Renal pelvis (tissue), 12 donors: ENCODE results near the gene SPI1. TPM values are rescaled to one million over a fixed set of nuclear protein-coding genes. Genes with fewer than 3 reads are reported as not detected.

Experiments used
- DNase-seq: peaks from one replicate; pipeline ENCODE4 v3.0.0-alpha.2; 2013
- long read RNA-seq, 16 experiments: transcript quantifications; one replicate each; lab custom pipeline, GENCODE V29; 2026
- polyA plus RNA-seq, 3 donors: library from polyadenylated mRNA; unstranded; fragments of 120-200 nt; gene quantifications; one replicate each; pipeline ENCODE4 v1.2.1, GENCODE V29; 2013; ENCODE audit not compliant: insufficient read length in 3 of 3

SPI1 gene
- polyA plus RNA-seq: 1 to 10 TPM; 3.7 to 5.7 (median 4.6) TPM
- long read RNA-seq, donor 1, partial matches to known transcripts: 0 of 1 reads
- long read RNA-seq, donor 1, other reads (novel, unspliced or antisense): 0 of 1 reads
- long read RNA-seq, donor 2, partial matches to known transcripts: 0 of 3 reads
- long read RNA-seq, donor 2, other reads (novel, unspliced or antisense): 0 of 3 reads
- long read RNA-seq, donor 3, partial matches to known transcripts: 0 of 2 reads
- long read RNA-seq, donor 3, other reads (novel, unspliced or antisense): 0 of 2 reads
- long read RNA-seq, donor 4, partial matches to known transcripts: 0 of 1 reads
- long read RNA-seq, donor 4, other reads (novel, unspliced or antisense): 0 of 1 reads
- long read RNA-seq, donor 5, partial matches to known transcripts: 0 of 2 reads
- long read RNA-seq, donor 5, other reads (novel, unspliced or antisense): 0 of 2 reads
- long read RNA-seq, donor 6, partial matches to known transcripts: 0 of 7 reads
- long read RNA-seq, donor 6, other reads (novel, unspliced or antisense): 0 of 7 reads
- long read RNA-seq, donor 7, partial matches to known transcripts: 0 of 1 reads
- long read RNA-seq, donor 7, other reads (novel, unspliced or antisense): 0 of 1 reads
- long read RNA-seq, donor 8, partial matches to known transcripts: 0 of 3 reads
- long read RNA-seq, donor 8, other reads (novel, unspliced or antisense): 0 of 3 reads
- long read RNA-seq, donor 9, partial matches to known transcripts: 7 of 11 reads
- long read RNA-seq, donor 9, other reads (novel, unspliced or antisense): 0 of 11 reads
- long read RNA-seq, donor 10, partial matches to known transcripts: 7 of 8 reads
- long read RNA-seq, donor 10, other reads (novel, unspliced or antisense): 0 of 8 reads
- long read RNA-seq, donor 11, partial matches to known transcripts: 0 of 1 reads
- long read RNA-seq, donor 11, other reads (novel, unspliced or antisense): 0 of 1 reads
- long read RNA-seq, donor 12, partial matches to known transcripts: 0 of 4 reads
- long read RNA-seq, donor 12, other reads (novel, unspliced or antisense): 0 of 4 reads
- long read RNA-seq, donor 13, partial matches to known transcripts: 0 of 2 reads
- long read RNA-seq, donor 13, other reads (novel, unspliced or antisense): 0 of 2 reads
- long read RNA-seq, donor 14: 0 reads
- long read RNA-seq, donor 15, partial matches to known transcripts: 0 of 4 reads
- long read RNA-seq, donor 15, other reads (novel, unspliced or antisense): 0 of 4 reads
- long read RNA-seq, donor 16, partial matches to known transcripts: 0 of 2 reads
- long read RNA-seq, donor 16, other reads (novel, unspliced or antisense): 0 of 2 reads

DNA sequence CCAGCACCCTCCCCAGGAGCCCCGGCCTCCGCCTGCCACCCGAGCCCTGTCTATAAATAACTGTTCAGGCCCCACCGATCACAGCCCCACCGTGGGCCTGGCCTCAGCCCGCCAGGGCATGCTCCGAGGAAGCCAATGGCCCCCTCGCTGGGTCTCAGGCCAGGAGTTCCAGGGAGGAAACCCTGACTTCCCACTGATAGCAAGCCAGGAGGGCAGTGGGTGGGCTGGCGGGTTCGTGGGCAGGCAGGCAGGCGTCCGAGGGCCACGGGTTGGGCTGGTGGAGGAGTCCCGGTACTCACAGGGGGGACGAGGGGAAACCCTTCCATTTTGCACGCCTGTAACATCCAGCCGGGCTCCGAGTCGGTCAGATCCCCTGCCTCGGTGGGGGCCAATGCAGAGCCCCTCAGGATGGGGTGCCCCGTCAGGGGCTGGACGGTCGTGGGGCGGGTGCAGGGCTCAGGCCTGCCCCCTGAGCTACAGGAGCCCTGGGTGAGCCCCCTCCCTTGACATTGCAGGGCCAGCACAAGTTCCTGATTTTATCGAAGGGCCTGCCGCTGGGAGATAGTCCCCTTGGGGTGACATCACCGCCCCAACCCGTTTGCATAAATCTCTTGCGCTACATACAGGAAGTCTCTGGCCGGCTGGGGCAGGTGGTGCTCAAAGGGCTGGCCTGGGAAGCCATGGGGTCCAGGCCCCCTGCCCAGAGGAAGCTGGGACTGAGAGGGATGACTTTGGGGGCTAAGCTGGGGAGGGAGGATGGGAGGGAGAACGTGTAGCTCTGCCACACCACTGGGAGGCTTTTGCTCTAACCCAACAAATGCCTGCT, at the start of gene SPI1:
Gene SPI1, minus strand, starts transcription at position 538 of the 826 bp plus-strand sequence. Its CDS starts 194 bp downstream, at position 344.
- no peak for DNase-seq

DNA sequence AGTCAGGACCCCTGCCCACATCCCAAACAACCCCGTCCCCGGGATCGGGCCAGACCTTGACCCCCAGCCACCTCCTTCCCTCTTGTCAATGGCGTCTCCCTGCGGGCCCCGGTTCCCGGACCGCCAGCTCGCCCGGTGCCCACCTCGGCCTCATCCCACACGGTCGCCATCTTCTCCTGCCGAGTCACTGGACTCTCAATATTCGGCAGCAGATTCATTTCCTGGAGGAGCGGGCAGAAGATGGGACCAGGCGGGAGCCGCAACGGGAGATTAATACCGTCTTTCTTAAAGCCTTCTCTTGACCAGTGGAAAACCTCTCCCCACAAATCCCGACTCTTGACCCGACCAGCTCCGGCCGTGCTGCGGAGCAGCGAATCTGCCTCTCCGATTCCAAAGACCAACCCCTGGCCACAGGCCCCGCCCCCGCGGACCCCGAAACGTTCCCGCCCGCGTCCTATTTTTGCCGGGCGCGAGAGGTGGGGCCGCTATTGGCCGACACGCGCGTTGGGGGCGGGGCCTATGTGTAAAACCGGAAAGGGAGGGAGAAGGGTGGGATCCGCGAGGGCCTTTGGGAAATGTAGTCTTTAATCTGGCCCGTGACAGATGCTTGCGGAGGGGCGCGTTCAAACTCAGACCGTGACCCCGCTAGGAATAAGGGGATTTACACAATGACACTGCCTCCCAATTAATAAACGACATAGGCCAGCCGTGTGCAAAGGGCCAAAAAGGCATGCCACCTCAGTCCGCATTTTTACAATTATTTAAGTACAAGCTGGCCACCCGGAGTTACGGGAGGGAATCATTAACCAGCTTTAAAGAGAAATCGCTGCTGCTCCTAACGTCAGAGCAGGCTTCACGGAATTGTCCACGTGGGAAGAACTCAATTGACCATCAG, 48.0 kb upstream of the SPI1 start, which contains the start of gene PSMC3:
Gene PSMC3, minus strand, starts transcription at position 378 of the 895 bp plus-strand sequence. Its CDS starts 160 bp downstream, at position 218.
- peak; percentile 98 for DNase-seq

DNA sequence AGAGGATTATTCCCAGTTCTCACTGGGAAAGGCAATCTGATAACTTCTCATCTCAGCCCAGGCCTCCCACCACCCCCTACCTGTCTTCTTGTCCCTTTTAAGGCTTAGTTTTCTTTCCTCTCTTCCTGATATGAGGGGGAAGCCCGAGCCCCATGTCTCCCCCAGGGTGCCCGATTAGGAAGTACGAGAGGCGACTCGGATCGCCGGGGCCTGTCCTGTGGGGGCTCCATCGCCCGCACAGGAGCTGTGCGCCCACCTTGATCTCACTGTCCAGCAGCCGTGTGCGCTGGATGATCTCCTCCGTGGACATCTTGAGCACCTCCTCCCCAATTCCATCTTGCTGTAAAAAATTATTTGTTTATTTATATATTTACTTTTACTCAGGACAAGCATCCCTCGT, 47.3 kb upstream of the SPI1 start:
- no peak for DNase-seq

DNA sequence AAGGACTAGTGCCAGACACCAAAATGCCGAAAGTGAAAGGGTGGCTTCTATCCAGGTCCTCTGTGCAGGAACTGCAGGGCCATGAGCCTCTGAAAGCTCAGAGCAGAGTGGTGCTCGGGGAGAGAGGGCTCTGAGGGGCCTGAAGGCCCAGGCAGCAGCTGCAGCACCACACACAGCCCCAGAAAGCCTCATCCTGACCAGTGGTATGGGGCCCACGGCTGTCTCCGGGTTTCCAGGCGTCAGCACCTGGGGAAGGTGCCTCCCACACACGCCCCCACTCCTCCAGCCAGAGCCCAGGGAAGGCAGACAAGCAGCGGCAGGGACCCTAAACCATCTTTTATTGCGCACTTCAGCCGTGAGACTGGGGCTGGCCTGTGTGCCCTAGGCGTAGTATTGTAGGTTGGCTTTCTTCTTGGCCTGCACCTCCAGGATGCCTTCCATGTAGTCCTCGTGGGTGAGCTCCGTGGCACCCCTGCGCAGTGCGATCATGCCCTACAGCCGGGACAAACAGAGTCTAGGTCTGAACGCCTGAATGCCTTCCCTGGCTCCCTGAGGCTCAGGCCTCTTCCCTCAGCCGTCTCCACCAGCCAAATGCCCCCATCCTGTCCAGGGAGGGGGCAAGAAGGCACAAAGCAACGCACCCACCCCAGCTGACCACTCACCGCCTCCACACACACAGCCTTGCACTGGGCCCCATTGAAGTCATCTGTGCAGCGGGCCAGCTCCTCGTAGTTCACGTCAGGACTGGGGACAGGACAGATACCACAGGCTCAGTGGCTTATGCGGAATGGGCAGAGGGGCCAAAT, 40.3 kb upstream of the SPI1 start:
- DNase-seq: no peak

DNA sequence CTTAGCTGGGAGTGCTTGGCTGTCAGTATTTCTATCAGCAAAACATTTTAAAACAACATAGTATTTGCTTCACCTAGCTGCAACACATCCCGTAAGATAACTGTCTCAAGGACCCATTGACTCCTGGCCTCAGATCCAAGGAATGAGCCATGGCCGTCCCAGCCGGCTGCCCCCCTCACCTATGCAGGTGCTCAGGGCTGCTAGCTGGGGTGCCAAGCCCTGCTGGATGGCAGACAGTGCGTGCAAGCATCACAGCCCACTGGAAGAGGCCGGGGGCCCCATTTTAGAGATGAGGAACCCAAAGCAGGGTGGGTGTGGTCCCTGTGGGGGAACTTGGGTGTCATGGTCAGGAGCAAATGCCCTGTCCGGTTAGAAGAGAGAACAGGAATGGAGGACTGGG, 39.4 kb upstream of the SPI1 start:
- no peak for DNase-seq

DNA sequence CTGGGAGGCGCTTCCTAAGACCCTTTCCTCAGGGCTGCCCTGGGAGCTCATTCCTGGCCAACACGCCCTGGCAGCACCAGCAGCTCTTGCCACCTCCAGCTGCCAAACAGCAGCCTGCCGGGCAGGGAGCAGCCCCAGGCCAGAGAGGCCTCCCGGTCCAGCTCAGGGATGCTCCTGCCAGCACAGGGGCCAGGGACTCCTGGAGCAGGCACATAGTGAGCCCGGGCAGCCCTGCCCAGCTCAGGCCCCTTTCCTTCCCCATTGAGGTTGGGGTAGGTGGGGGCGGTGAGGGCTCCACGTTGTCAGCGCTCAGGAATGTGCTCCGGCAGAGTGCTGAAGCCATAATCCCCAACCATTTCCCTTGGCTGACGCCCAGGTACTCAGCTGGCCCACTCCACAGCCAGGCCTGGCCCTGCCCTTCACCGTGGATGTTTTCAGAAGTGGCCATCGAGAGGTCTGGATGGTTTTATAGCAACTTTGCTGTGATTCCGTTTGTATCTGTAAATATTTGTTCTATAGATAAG, 37.7 kb upstream of the SPI1 start:
- no peak for DNase-seq

DNA sequence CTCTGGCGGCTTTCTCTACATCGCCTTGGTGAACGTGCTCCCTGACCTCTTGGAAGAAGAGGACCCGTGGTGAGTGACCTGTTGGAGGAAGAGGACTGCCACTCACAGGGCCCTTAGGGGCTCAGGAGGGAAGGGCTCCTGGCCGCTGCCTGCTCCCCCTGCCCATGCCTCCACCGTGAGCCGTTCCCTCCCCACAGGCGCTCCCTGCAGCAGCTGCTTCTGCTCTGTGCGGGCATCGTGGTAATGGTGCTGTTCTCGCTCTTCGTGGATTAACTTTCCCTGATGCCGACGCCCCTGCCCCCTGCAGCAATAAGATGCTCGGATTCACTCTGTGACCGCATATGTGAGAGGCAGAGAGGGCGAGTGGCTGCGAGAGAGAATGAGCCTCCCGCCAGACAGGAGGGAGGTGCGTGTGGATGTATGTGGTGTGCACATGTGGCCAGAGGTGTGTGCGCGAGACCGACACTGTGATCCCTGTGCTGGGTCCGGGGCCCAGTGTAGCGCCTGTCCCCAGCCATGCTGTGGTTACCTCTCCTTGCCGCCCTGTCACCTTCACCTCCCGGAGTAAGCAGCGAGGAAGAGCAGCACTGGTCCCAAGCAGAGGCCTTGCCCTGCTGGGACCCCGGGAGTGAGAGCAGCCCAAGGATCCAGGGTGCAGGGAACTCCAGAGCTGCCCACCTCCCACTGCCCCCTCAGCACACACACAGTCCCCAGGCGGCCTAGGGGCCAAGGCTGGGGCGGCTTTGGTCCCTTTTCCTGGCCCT, 36.9 kb upstream of the SPI1 start:
- no peak for DNase-seq

DNA sequence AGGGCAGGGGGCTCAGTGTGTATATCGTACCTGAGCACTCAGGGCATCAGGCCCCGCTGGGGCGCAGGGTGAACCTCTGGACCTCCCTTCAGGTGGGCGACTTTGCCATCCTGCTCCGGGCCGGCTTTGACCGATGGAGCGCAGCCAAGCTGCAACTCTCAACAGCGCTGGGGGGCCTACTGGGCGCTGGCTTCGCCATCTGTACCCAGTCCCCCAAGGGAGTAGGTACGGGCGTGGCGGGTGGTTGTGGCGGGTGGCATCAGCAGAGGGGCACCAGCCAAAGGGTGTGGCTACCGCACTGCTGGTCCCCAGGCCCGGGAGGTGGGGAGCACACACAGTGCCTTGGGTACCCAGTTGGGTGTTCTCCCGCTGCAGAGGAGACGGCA, 36.3 kb upstream of the SPI1 start:
- DNase-seq: no peak

DNA sequence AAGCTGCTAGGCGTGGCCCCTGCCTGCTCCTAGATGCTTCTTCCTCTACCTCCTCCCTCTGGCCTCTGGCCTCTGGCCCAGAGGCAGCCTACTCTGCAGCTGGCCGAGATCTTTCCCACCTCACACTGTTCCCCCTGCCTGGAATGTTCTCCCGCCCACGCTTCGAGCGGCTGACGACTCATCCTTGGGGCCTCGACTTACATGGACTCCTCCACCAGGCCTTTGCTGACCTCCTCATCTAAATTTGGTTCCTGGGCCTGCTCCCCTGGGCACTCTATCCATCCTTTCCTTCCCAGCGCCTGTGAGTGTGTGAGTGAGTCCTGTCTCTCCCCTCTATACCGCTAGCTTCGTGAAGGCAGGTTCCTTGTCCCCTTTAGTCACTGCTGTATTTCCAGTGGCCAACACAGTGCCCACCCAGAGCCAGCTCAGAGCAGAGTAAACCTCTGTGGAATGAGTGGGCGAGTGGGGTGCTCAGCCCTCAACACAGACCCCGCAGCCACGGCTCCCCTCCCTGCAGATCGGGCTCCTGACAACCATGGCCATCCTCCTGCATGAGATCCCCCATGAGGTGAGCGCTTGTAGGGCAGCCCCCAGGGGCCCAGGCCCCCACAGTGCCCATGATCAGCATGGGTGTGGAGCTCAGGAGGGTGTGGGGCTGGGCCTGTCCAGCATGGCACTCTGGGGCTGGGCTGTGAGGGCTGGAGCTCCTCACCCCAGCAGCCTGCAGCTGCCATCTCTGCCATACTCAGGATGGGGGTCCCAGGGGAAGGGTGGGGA, 35.7 kb upstream of the SPI1 start:
- no peak for DNase-seq

DNA sequence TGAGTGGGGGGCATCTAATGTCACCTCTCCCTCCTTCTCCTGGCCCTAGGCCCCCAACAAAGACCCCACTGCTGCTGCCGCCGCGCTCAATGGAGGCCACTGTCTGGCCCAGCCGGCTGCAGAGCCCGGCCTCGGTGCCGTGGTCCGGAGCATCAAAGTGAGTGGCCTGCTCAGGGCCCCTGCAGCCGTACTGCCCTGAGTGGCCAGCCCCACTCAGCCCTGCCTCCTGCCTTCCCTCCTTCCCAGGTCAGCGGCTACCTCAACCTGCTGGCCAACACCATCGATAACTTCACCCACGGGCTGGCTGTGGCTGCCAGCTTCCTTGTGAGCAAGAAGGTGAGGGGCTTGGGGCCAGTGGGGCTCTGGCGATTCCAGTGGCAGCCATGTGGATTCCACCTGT, 35.0 kb upstream of the SPI1 start:
- DNase-seq: no peak

DNA sequence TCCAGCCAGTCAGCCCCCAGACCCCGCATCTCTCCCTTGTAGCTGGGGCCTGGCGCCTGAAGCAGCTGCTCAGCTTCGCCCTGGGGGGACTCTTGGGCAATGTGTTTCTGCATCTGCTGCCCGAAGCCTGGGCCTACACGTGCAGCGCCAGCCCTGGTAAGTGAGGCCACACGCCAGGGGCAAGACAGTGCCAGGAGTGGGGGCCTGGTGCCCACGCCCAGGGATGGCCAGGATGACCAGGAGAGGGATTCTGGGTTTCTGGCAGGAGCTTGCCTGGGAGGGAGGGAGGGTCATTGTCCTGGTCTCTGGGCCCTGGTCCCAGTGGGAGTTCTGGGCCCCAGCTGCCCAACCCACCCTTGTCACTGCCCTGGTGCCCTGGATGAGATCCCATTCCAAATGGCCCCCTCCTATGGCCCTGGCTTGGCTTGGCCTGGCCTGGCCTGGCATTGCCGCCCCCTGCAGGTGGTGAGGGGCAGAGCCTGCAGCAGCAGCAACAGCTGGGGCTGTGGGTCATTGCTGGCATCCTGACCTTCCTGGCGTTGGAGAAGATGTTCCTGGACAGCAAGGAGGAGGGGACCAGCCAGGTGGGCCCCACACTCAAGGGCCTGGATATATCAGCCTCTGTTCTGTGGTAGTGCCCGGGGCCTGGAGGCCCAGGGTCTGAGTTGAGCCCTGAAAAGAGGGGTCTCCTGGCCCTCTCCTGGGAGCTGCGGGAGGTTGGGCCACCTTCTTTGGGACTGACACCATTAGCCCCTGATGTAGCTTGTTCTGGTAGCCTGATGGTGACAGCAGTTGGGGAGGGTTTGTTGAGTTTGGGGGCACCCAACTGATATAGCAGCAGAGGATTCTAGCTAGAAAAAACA, 33.8 kb upstream of the SPI1 start:
- no peak for DNase-seq

DNA sequence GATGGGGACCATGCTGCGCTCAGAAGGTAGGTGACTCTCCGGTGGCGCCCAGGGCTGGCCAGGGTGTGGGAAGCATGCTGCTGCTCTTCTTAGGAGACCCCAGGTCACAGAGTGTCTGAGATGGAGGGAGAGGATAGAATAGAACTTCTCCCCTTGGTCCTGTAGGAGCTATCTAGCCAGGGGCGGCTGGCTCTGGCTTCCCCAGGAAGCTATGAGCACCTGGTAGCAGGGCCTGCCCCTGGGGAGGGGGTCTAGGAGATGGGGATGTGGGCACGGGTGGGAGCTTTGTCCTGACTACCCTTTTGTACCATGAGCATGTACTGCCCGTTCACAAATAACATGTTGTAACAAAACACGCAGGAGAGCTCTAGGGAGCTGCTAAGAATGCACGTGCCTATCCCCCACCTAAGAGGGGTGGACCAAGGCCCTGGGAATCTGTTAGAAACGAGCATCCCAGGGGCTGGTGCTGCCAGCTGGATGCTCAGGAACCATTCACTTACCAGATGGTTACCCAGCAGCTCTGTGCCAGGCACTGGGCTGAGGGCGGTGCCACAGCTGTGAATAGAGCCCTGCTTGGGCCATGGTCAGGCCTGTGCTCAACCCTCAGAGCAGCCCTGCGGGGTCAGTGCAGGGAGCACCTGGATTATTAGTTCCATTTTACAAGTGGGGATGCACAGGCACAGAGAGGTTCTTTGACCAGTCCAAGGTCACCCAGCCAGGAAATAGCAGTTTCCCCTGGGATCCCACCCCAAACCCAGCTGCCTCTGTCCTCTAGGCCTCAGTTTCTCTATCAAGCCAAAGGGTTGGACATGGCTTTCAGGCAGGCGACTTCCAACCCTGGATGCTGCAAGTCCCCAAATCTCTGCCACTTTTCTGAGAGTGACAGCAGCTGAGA, 32.3 kb upstream of the SPI1 start:
- no peak for DNase-seq

DNA sequence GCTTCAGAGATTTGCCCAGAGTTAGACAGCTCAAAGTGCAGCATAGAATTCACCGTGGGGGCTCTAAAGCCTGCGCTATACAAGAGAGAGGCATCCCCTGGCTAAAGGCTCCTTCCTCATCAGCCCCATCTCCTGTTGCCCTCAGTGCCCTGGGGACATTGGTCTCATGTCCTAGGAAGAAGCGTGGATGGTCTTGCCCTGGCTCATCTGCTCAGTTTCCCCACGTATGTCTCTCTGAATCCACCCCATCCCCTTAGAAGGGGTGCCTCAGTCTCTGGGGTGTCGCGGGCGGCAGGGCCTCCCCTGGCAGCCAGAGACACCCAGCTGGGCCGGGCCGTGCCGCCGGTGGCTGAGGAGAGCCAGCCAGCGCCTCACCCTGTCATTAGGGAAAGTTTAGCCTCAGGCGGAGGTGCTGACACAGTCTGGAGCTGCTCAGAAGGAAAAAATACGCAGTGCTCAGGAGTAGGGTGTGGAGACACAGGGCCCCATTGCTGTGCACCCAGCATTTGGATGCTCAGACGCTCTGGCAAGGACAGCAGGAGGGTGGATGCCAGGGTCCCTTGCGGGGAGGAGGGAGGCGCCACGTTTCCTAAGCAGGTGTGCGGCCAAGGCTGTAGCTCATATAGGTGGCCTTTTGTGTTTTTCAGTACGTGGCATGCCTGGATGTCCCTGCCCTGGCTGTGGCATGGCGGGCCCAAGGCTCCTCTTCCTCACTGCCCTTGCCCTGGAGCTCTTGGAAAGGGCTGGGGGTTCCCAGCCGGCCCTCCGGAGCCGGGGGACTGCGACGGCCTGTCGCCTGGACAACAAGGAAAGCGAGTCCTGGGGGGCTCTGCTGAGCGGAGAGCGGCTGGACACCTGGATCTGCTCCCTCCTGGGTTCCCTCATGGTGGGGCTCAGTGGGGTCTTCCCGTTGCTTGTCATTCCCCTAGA, 31.4 kb upstream of the SPI1 start:
- no peak for DNase-seq
